HG03442 (cell line): ENCODE results near the gene MPPED2.

Experiments used
- ATAC-seq: cut with Tn5 transposase; IDR thresholded peaks from one replicate; pipeline ENCODE4 v1.9.1; 2021; ENCODE audit warnings: mild to moderate bottlenecking, moderate library complexity; ENCODE audit not compliant: unreplicated experiment

The MPPED2 gene

DNA sequence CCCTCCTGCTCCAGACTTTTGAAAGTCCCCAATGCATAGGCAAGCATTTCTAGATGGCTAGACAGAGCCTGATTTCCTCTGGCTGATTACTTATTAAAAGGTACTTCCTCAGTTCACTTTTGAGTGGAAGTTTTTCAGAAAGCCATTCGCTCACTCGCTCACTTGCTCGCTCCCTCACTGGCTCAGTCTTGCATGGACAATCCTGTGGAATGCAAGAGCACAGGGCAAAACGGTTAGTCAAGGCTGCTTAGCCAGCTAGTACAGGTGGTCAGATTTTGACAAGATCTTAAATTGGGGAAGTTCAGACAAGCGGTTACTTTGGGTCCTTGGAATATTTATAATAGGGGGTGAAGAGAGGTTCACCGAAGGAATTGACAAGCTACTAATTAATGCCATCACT is 162.3 kb downstream of the MPPED2 start:
- no peak for ATAC-seq

DNA sequence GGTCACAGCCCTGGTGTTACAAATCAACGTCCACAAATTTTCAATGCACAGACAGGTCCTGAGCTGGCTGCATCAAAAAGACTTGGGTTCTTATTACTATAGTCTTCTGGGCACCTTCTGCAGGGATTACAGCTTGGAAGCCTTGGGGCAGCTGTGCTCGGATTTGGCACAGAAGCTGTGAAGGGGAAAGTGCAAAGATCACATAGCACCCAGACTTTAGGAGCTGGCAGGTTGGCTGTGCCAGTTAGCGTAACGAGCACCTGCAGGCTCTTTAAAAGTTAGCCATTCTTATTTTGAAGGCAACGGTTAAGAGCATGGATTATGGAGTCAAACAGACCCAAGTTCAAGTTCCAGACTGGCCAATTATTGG is 162.9 kb downstream of the MPPED2 start:
- ATAC-seq, result no peak

DNA sequence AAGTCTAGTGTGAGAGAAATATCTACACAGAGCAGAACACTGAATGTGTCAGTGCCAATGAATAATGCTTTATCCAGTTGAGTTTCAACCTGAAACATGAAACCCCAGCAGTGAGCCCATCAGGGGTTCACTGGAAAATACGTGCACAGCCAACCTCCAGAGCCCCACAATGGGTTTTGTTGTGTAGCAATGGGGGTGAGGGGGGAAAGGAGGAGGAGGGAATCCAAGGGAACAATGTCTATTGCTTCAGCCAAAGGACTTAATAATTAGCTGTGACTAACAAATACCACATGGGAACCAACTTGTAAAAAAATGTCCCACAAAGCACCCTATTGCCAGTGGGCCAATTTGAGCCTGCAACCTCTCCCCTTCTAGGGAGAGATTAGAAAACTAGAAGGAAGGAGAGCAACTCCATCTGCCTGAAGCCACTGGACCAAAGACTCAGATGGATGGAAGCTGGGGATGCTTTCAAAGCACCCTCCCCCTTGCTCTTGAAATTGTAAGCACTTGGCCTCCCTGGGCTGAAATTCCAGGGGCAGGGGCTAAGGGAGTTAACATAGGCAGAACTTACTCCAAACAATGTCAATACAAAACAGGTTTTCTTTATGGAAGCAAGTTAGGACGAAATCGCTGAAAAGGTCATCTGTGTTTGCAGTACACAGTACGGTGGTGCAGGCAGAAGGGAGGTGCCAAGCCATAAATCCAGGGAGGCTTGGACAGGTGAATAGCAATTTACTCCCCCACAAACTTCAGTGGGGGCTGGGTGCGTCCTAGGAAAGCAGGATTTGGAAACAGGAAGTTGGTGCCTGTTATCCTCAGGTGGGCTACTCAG is 163.5 kb downstream of the MPPED2 start:
- no peak for ATAC-seq

DNA sequence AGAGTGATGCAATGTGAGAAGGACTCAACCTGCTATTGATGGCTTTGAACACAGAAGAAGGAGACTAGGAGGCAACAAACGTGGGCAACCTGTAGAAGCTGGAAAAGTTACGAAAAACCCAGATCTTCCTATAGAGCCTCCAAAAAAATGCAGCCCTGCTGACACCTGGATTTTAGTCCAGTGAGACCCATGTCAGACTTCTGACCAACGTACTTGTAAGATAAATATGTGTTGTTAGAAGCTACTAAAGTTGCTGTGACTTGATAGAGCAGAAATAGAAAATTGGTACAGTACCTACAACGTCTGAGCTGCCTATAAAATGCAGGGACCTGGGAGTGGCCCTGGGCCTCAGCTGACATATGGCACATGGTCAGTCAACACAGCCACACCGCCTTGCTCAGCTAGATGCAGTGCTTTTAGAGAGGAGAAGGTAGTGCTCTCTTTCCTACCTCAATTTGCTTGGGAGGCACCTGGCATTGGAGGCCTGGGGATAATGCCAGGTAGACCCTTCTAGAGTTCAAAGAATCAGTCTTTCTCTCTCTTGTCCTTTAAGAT is 165.8 kb downstream of the MPPED2 start:
- no peak for ATAC-seq

DNA sequence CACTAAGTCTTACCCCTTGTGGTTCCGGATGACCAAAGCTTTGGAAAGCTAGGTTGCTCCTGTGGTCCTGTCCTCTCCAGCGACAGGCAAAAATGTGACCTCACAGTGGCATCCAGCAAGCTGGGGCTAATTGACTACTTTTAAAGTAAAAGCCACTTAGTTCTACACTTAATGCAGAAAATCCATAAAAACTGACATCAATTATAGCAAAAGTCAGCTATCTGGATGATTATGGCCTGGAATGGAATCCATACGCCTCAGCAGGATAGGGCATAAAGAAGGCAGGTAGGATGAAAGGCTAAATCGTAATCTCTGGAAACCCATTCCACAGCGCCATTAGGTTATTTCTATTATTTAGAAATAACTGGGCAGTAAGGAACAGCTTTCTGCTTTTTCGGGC is 171.3 kb downstream of the MPPED2 start:
- ATAC-seq, result no peak

DNA sequence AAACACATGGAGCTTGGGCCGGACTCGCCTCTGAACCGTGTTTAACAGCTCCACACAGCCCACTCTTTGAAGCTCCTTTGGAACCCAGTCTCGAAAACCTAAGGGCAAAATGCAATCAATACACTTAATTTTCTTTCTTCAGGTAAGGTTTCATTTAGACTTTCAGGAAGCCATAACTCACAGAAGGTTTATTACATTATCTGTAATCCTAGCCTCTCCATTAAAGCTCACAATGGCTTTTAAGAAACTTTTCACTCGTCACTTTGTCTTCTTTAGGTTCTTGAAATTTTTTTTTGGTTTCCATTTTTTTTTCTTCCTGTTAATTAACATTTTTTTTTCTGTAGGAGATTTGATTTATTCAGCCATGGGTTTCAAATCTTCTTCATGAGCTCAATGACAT is 171.9 kb downstream of the MPPED2 start:
- no peak for ATAC-seq

DNA sequence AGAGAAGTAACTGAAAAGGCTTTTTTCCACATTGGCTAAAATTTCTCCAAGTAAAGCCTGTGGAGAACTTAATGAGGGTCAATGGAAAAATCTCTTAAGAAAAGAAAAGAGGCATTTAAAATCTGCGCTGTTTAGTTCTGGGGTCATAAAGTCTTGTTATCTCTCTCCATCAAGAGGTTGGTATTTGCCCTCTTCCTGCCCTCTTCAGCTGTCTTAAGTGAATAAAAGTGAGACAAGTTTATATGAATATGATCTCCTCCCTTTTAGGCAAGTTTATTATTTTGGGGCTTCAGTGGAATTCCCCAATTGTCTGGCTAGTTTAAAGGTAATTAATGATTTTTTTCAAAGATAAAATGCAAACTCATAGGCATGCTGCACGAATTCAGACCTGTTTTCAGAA is 173.6 kb downstream of the MPPED2 start:
- ATAC-seq, result no peak

DNA sequence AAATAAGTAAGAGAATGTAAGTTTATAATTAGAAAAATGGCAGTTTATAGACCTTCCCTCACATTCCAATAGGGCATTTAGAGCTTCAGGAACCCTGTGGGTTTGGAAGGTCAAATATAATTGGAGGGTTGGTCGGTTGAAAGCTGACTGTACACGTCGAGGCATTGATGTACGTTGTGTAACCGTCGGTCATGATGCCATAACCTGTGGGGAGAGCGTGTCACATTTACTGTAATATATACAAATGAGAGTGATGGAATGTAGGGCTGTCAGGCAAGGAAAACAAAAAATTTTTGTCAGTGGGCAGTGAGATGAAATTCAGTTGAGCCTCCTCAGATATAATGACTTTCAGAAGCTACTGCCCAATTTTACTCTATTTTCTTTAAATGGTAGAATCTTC is 174.8 kb downstream of the MPPED2 start:
- no peak for ATAC-seq

DNA sequence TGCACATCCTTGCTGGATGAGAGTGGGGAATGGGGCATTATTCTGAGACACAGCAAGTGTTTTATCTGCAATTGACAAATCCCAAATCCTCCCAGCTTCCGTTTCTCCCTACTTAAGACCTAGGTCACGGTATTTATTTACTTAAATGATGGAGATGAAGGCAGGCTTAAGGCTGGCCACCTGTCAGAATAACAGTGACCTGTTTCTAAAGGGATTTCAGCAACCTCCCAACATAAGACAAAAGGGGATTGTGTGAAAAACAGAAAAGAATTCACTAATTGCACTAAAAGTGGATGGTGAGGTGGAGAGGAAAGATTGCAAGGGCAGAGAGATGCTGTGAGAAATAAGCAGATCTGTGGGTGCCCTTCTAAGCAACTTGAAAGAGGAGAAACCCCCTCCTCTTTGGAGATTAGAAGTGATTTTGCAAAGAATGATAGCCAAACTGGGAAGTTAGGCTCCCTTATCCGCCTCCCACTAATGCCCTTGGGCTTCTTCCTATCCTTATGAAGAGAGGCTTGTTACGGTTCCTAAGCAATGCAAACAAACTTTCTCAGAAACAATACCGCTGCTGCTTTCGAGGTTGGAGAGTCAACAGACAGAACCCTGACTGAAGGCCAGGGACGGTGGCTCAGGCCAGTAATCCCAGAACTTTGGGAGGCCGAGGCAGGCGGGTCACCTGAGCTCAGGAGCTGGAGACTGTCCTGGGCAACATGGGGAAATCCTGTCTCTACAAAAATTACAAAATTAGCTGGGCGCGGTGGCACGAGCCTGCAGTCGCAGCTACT is 179.0 kb downstream of the MPPED2 start:
- no peak for ATAC-seq

DNA sequence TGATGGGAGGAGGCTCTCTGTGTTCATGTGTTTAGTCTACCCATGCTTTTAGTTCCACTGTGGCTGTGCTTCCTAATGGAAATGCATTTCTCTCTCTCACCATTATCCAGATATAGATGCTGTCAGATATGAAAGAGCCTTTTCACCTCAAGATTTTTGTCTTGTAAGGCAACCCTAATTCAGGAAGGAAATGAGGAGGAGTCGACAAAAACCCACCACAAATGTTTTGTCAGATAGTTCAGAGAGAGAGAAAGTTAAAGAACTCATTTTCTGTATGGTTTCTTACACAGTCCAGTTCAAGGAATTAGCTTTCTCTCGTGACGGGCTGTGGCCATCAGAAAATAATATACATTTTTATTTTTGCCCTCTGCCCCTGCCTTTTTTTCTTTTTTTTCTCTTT is 180.8 kb downstream of the MPPED2 start:
- ATAC-seq, result no peak

DNA sequence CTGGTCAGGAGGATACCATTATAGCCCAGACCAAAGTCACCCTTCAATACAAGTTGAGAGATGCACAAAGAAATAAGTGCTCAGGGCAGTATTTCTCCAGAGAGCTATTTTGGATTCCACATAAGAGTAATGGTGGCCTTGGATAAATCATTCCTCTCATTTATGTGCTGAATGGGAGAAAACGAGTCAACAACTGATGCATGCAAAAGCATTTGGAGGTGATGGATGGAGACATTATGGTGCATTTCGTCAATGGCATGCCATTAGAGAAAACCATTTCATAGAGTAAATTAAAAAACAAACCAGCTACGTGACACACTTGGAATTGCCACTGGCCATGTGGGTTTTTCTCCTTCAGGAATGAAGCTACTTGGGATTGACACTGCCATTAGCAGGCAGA is 182.0 kb downstream of the MPPED2 start:
- no peak for ATAC-seq

DNA sequence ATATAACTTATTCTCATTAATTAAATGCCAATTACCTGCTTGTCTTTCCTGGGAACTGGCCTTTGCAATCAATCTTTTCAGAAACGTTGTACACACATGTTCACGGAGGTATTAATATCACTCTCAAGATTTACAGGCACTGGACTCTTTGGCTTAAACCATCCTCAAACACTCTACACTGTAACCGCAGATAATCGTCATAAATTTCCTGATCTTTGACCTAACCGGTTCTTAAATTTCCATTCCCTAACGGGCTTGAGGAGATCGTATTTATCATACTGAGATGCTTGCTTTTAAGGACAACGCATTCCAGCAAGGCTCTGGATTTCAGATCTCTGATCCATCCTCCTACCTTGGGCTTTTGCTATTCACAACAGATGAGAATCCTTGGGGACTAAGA is 190.4 kb downstream of the MPPED2 start:
- ATAC-seq, result no peak

DNA sequence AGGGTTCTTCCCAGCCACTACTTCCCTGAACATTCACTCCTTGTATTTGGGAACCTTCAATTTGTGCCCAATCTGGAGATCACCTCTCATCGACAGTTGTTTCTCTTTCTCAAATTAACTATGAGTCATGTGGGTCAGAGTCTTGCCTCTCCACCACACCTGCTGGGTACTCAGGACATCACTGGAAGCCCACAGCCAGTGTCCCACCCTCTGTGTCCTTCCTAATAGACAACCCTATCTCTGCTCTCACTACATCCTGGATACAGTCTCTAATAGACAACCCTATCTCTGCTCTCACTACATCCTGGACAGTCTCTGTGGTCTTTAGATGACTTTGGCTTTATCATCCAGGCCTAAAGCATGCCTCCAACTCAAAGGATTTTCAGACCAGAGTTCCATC is 193.1 kb downstream of the MPPED2 start:
- ATAC-seq, result no peak

DNA sequence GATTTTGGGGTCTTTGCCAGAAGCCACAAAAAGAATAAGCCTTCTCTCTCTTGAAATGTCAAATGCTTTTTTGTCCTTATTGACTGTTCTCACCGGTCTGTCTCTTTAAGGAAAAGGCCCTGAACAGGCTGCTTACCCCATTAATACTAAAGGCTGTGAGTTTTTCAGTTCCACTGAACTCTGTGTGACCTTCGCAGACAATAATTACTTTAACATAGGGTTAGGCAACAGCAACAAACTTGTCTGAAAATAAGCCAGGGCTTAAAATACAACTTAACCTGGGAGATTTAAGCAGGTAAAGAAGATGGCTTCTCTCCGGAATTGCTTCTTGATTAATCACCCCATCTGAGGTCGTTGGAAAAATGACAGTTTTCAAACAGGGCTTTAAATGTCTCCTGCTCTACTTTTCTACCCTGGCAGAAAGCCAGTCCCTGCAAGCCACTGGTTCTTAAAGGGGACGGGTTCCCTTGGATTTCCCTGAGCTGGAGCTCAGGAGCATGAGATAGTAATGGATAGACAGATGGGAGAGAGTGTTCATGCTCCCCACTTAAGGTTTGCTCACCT is 193.8 kb downstream of the MPPED2 start:
- no peak for ATAC-seq

DNA sequence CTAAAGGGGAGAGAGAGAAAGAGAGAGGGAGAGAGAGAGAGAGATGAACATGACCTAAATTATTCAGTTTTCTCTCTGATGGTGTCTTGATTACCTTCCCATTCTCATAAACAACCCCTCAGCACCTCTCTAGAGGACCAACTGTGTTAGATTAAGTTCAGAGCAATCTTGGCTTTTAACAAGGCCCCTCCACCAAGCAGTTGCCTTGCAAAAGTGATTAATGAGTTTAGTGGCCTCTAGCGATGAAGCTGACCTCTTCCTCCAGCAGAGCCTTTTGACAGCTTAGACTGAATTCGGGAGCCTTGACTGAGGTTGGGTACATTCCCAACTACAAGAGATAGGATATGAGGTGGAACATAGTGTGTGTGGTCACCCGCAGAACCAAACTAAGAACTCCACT is 197.2 kb downstream of the MPPED2 start:
- ATAC-seq, result no peak

DNA sequence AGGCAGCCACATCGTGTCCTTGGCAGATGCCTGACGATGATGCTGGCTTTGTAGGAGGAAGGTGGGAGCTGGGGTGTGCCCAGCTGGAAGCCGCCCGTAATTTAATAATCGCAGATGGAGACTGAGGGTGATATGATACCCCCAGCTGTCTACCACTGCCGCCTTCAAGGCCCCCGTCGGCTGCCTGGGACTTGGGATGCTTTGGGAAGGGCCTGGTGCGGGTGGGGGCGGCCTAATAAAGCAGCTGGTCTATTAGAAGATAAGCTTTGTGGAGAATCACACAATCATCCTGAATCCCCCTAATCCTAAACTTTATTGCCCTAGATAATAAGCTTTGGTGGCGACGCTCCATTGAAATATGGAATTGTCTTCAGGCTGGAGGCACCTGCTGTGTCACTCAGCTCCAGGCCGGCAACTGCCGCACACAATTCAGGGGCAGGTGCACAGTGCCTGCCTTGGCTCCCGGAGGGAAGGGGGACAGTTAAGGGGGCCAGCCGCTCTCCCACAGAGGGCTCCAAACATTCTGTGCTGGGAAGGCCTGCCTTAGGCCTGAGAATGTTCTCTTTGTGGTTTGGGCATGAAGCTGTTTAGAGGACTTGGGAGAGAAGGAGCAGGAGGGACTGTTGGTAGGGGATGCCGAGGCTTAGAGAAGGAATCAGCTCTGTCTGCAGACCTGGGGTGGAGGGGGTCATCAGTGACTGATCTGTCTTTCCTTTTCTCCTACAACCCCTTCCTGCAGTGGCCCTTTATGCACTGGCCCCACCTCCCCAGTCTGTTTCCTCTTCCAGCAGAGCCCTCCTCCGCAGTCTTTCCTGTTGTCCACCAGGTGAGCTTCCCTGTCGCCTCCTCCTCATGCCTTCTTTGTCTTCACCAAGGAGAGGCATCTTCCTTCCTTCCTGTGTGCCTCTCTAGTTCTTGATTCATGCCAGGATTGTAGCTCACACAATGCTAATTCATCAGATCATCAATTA is 198.0 kb downstream of the MPPED2 start:
- no peak for ATAC-seq

DNA sequence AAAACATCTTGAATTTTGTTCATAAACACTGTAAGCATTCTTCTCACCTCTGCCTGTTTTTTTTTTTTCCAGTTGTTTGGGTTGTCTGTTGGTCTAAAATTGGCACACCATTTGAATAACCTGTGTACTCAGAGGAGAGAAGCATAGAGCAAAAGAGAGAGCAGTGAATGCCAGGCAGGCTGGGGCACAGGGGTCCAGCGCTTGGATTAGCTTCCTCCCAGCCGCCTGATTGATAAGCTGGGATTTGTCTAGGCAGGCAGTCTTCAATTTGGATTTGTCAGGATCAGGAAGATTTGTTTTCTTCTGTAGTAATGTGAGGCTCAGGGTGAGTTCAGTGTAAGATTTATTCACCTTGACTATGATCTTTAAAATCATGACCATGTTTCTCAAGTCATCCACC is 204.3 kb downstream of the MPPED2 start:
- ATAC-seq, result no peak

DNA sequence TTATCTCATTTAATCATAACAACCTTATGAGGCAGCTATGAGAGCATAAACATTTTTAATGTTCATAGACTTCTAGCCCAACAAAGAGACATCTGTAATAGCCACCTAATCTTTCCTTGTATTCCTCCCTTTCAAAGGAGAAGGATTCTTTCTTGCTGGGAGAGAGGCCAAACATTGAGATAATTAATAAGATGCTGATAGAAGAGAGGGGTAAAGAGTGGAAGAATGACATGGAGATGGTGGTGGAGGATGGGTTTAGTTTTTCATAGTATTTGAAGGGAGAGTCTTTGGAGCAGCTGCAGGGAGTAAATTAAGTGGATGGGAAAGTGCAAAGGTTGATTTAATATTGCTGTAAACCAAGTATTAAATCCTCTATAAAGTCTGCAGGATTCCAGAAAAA is 205.3 kb downstream of the MPPED2 start:
- no peak for ATAC-seq

DNA sequence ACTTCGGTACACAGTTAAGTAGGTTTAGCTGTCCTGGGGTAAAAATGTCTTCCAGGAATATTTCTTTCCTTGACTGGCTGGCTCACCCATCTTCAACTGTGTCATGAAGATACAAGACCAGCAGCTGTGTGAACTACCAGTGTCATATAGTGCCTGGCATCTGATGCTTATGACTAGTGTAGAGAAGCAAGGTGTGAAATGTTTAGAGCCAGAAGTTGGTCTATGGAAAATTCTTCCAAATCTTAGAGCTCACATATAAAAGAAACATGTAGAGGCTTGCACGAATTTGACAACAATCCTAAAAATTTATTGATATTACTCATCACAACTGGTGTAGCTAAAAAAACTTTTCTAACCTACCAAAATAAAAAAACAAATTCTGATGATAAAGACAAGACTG is 208.8 kb downstream of the MPPED2 start:
- ATAC-seq, result no peak

DNA sequence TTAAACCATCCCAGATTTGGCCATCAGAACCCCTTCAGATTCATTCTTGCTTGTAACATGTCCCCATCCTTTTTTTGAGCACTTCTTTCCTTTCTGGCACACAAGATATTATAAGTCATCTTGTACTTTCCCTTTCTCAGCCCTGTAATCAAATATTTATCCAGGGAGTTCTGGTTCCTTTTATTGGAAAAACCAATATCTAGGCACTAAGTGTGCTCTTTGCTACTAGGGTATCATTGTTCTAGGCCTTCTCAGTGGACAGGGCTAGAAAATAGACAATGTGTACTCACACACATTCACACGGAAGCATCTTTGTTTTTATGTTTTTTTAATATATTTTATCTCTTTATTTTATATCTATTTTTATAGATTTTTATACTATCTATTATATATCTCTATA is 216.0 kb downstream of the MPPED2 start:
- ATAC-seq, result no peak

DNA sequence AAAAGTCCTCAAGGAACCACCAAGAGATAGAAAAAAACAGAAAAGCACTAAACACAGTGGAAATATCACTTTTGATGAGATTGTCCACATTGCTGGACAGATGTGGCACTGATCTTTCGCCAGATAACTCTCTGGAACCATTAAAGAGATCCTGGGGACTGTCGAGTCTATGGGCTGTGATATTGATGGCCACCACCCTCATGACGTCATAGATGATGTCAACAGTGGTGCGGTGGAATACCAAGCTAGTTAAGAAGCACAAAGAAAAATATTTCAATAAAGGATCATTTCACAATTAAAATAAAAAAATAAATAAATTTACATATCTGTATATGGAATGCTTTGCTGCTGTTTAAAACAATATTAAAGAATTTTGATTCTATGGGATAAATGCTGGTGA is 217.8 kb downstream of the MPPED2 start:
- ATAC-seq, result no peak
